Endothelial cell (in vitro differentiated cells): Measurements from ENCODE around the gene ARFGEF3. TPM values are rescaled to one million over a fixed set of nuclear protein-coding genes. Genes with fewer than 3 reads are reported as not detected.

ENCODE experiments used
- DNase-seq: peaks from one replicate; pipeline ENCODE4 v3.0.0; 2021; ENCODE audit warnings: low spot score
- H3K27ac Mint-ChIP-seq: one replicate; pipeline ENCODE4 v1.8.0; 2021; ENCODE audit warnings: mixed read lengths, inconsistent platforms; ENCODE audit not compliant: unreplicated experiment
- H3K27me3 Mint-ChIP-seq: one replicate; pipeline ENCODE4 v1.8.0; 2021; ENCODE audit warnings: mild to moderate bottlenecking, moderate library complexity, mixed read lengths, inconsistent platforms; ENCODE audit not compliant: unreplicated experiment
- H3K36me3 Mint-ChIP-seq: one replicate; pipeline ENCODE4 v1.8.0; 2021; ENCODE audit warnings: mild to moderate bottlenecking, low read depth, mixed read lengths, inconsistent platforms; ENCODE audit not compliant: unreplicated experiment
- H3K4me1 Mint-ChIP-seq: one replicate; pipeline ENCODE4 v1.8.0; 2021; ENCODE audit warnings: mild to moderate bottlenecking, mixed read lengths, inconsistent platforms; ENCODE audit not compliant: unreplicated experiment
- H3K4me3 Mint-ChIP-seq: one replicate; pipeline ENCODE4 v1.8.0; 2021; ENCODE audit warnings: mild to moderate bottlenecking, mixed read lengths, inconsistent platforms; ENCODE audit not compliant: unreplicated experiment
- H3K9me3 Mint-ChIP-seq: one replicate; pipeline ENCODE4 v1.8.0; 2021; ENCODE audit warnings: mixed read lengths, inconsistent platforms; ENCODE audit not compliant: unreplicated experiment
- CTCF ChIP-seq: fragments of 200-600 bp; sonication (generic); IDR thresholded peaks from one replicate; pipeline ENCODE4 v1.5.0; 2021; ENCODE audit warnings: antibody characterized with exemption; ENCODE audit not compliant: unreplicated experiment
- total RNA-seq: library from RNA; stranded (reverse); fragmentation: NEBNext Ultra II Directional; extraction: Animal tissue kit (Norgen Biotek cat#: 25700); gene quantifications from one replicate; pipeline ENCODE4 v1.2.1, GENCODE V29; 2021; ENCODE audit not compliant: unreplicated experiment

ARFGEF3 gene
- total RNA-seq, 1 donor from 2014 or later = 6.4 TPM

GRCh38 chr6:138378463-138378862, 216.7 kb downstream of the ARFGEF3 start:
- H3K36me3 Mint-ChIP-seq = no peaks in the 10 kb centered on the region
- no peak for TF ChIP-seq CTCF
- no peak for DNase-seq
- H3K4me3 Mint-ChIP-seq = no peak overlapping the region
- H3K27ac Mint-ChIP-seq = no peak overlapping the region
- no peaks in the 10 kb centered on the region for H3K4me1 Mint-ChIP-seq
- no peaks in the 10 kb centered on the region for H3K9me3 Mint-ChIP-seq
- H3K27me3 Mint-ChIP-seq = peaks cover 3% of the 10 kb centered on the region

- Mint-ChIP-seq H3K27ac (no peak overlapping the region), H3K36me3 (no peaks in the 10 kb centered on the region), H3K9me3 (no peaks in the 10 kb centered on the region), H3K4me1 (no peaks in the 10 kb centered on the region), H3K27me3 (no peaks in the 10 kb centered on the region), H3K4me3 (no peak overlapping the region)
- TF ChIP-seq CTCF = no peak
- peak; percentile 11 for DNase-seq
Observed at GRCh38 chr6:138382498-138383265, 220.9 kb downstream of the ARFGEF3 start.

- Mint-ChIP-seq H3K4me3 (no peak overlapping the region), H3K4me1 (no peaks in the 10 kb centered on the region), H3K27me3 (no peaks in the 10 kb centered on the region), H3K36me3 (no peaks in the 10 kb centered on the region), H3K27ac (no peak overlapping the region), H3K9me3 (no peaks in the 10 kb centered on the region)
- TF ChIP-seq CTCF = no peak
- no peak for DNase-seq
Observed at GRCh38 chr6:138383776-138384175, 222.0 kb downstream of the ARFGEF3 start.

- H3K4me1 Mint-ChIP-seq = no peaks in the 10 kb centered on the region
- no peaks in the 10 kb centered on the region for H3K9me3 Mint-ChIP-seq
- no peaks in the 10 kb centered on the region for H3K36me3 Mint-ChIP-seq
- no peaks in the 10 kb centered on the region for H3K27me3 Mint-ChIP-seq
- no peak overlapping the region for H3K27ac Mint-ChIP-seq
- no peak for TF ChIP-seq CTCF
- H3K4me3 Mint-ChIP-seq = no peak overlapping the region
- no peak for DNase-seq
Observed at GRCh38 chr6:138386897-138387296, 225.2 kb downstream of the ARFGEF3 start.

GRCh38 chr6:138387577-138388368, 226.0 kb downstream of the ARFGEF3 start:
- TF ChIP-seq CTCF = no peak
- Mint-ChIP-seq H3K9me3 (no peaks in the 10 kb centered on the region), H3K27me3 (no peaks in the 10 kb centered on the region), H3K36me3 (no peaks in the 10 kb centered on the region), H3K27ac (no peak overlapping the region), H3K4me3 (no peak overlapping the region), H3K4me1 (no peaks in the 10 kb centered on the region)
- no peak for DNase-seq
